ENCODE data around the gene PIGO. TPM values are rescaled to one million over a fixed set of nuclear protein-coding genes. Genes with fewer than 3 reads are reported as not detected.
A peak's percentile ranks its signal among the peaks of the same experiment; 100 is the strongest.

PIGO gene
- total and polyA plus RNA-seq, 2 experiments from 2014 or later, result 26.9 to 36.0 TPM

DNA sequence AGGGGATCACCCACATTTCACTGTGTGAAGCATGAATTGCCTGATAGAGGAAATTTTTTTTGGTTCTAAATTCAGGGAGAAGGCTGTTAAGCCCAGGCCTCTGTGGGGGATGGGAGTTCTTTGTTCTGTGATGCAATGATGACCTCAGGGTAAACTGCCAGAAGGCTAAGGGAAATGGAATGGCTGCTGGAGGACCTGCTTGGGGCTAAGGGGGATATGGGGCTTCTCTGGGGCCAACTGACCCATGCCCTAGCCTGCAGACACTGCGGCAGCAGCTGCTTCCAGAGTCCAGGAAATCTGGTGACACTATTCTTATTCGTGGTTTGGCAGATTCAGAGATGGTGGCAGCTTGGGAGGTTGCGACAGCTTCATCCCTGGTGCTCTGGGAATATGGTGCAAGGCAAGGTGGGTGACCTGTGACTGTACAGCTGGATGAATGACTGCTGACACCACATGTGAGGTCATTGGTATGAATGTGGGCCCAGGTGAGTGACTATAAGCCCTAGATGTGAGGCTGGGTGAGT, 54.2 kb downstream of the PIGO start:
- Histone ChIP-seq H3K9me3 (ENCODE audit: low read depth) (no peaks in the 10 kb centered on the region), H3K27me3 (no peaks in the 10 kb centered on the region), H3K27ac (no peak overlapping the region), H3K4me1 (ENCODE audit: low read depth) (no peaks in the 10 kb centered on the region), H3K4me3 (no peak overlapping the region), H3K36me3 (peaks cover 8% of the 10 kb centered on the region)
- peak in 1 of 2 donors; percentile 77 for DNase-seq (ENCODE audit: low read depth in 1 of 2, low spot score in 1 of 2)
- TF ChIP-seq, protein P1, sequence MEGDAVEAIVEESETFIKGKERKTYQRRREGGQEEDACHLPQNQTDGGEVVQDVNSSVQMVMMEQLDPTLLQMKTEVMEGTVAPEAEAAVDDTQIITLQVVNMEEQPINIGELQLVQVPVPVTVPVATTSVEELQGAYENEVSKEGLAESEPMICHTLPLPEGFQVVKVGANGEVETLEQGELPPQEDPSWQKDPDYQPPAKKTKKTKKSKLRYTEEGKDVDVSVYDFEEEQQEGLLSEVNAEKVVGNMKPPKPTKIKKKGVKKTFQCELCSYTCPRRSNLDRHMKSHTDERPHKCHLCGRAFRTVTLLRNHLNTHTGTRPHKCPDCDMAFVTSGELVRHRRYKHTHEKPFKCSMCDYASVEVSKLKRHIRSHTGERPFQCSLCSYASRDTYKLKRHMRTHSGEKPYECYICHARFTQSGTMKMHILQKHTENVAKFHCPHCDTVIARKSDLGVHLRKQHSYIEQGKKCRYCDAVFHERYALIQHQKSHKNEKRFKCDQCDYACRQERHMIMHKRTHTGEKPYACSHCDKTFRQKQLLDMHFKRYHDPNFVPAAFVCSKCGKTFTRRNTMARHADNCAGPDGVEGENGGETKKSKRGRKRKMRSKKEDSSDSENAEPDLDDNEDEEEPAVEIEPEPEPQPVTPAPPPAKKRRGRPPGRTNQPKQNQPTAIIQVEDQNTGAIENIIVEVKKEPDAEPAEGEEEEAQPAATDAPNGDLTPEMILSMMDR (IDR thresholded peaks at IDR 0.05; ENCODE audit: low read depth, low read length), result no peak

Other genes starting within 250 kb of the PIGO start
- 1.1 and 2.9 TPM in 2 replicates for gene PHF24, start 138.3 kb downstream of the PIGO start, total RNA-seq
- 0.95 and 1.4 TPM in 2 replicates for gene PHF24, start 138.3 kb downstream of the PIGO start, polyA plus RNA-seq
- gene DNAJB5, start 106.8 kb downstream of the PIGO start, total RNA-seq, result 39.0 and 44.1 TPM in 2 replicates
- 24.6 and 32.2 TPM in 2 replicates for gene DNAJB5, start 106.8 kb downstream of the PIGO start, polyA plus RNA-seq
- 226 and 328 TPM in 2 replicates for gene VCP, start 24.0 kb downstream of the PIGO start, total RNA-seq
- gene VCP, start 24.0 kb downstream of the PIGO start, polyA plus RNA-seq, result 301 and 338 TPM in 2 replicates
- gene FANCG, start 16.6 kb downstream of the PIGO start, total RNA-seq, result 22.8 and 32.8 TPM in 2 replicates
- gene FANCG, start 16.6 kb downstream of the PIGO start, polyA plus RNA-seq, result 31.7 and 46.5 TPM in 2 replicates
- gene STOML2, start 6.5 kb upstream of the PIGO start, total RNA-seq, result 151 TPM in 2 replicates
- gene STOML2, start 6.5 kb upstream of the PIGO start, polyA plus RNA-seq, result 201 and 219 TPM in 2 replicates
- gene ATOSB, start 19.3 kb upstream of the PIGO start, total RNA-seq, result 31.3 and 46.0 TPM in 2 replicates
- gene ATOSB, start 19.3 kb upstream of the PIGO start, polyA plus RNA-seq, result 25.5 and 29.5 TPM in 2 replicates
- 36.6 and 43.7 TPM in 2 replicates for gene UNC13B, start 65.4 kb upstream of the PIGO start, total RNA-seq
- gene UNC13B, start 65.4 kb upstream of the PIGO start, polyA plus RNA-seq, result 16.3 and 23.1 TPM in 2 replicates